Heart left ventricle (tissue), 13 donors: ENCODE measurements around the gene NCOA1.

ENCODE experiments used
- POLR2A ChIP-seq, 2 donors: fragments of 450-650 bp; IDR thresholded peaks; one replicate each; pipeline ENCODE4 v1.6.1; 2017; ENCODE audit warnings: antibody characterized with exemption in 2 of 2, mild to moderate bottlenecking in 2 of 2, moderate library complexity in 2 of 2
- TF ChIP-seq, protein P1 (sequence below), 12 donors: fragments of 200-600 bp; sonication (generic) in 4 of 12; IDR thresholded peaks; one replicate each; pipeline versions ENCODE4 v1.5.0 to v1.8.0; 2018 to 2022; ENCODE audit warnings: antibody characterized with exemption in 12 of 12, mild to moderate bottlenecking in 5 of 12
- donor health status: ischemic (EF 13 %, LVEDD 7.1; RV severe dilation, severe dysfunction).
- donor health status: DM: no; HTN: yes; CAD: no.
- donor health status: DM: no; HTN: no; CAD: no.
- donor health status: ischemic (EF 25% LVEDD 6.9; RV normal size, moderate dysfunction).
- donor health status: ischemic (EF 25% LVEDD 5.7; RV mildly dilated, moderate dysfunction).
- donor health status: ischemic (EF 35%, LVEDD 5.7; RV mildly dilated, moderate dysfunction).
- donor health status: nonischemic (EF 11% LVEDD 7.7; RV severe dilation, severe dysfunction).
- donor health status: DM: yes; HTN: yes; CAD: no.
- donor health status: PGD.
- donor health status: ischemic (EF 29% LVEDD 5.4; RV normal size, mild dysfunction).
- donor health status: nonischemic (EF 23%, LVEDD 6.1; RV moderate dilation, normal function).

DNA sequence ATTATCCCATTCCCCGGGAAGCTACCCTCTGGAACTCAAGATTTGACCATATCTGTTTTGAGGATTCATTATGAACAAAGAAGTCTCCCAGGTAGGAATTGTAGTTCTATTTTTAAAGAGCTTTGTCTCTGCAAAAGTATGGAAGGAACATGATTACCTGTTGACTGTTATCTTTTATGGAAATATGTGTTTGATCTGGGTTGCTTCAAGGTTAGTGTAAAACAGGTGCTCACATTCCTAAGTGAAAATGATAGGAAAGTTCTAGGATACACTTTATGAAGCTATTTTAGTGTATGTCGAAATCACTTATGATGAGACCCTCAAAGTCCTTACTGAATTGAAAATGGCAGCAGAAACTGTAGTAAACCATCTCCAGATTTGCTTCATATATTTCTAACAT is 153.0 kb downstream of the NCOA1 start:
- no peak for TF ChIP-seq POLR2A (IDR thresholded peaks at IDR 0.05)
- TF ChIP-seq, protein P1, sequence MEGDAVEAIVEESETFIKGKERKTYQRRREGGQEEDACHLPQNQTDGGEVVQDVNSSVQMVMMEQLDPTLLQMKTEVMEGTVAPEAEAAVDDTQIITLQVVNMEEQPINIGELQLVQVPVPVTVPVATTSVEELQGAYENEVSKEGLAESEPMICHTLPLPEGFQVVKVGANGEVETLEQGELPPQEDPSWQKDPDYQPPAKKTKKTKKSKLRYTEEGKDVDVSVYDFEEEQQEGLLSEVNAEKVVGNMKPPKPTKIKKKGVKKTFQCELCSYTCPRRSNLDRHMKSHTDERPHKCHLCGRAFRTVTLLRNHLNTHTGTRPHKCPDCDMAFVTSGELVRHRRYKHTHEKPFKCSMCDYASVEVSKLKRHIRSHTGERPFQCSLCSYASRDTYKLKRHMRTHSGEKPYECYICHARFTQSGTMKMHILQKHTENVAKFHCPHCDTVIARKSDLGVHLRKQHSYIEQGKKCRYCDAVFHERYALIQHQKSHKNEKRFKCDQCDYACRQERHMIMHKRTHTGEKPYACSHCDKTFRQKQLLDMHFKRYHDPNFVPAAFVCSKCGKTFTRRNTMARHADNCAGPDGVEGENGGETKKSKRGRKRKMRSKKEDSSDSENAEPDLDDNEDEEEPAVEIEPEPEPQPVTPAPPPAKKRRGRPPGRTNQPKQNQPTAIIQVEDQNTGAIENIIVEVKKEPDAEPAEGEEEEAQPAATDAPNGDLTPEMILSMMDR (IDR thresholded peaks at IDR 0.05): no peak
